HepG2 (cell line): ENCODE measurements around the gene GTF2H1. TPM values are rescaled to one million over a fixed set of nuclear protein-coding genes. Genes with fewer than 3 reads are reported as not detected.

Source experiments
- ELF1 ChIP-seq: sonication (generic); formaldehyde crosslinking; IDR thresholded peaks from 2 replicates; pipeline ENCODE4 v1.4.0; 2020; ENCODE audit warnings: missing genetic modification reagents
- FOXP1 ChIP-seq, 2 experiments: fragments of 450-650 bp in 1 of 2; IDR thresholded peaks; 2 replicates each; pipeline ENCODE4 v1.6.1; 2017 to 2018; ENCODE audit warnings: antibody characterized with exemption in 1 of 2
- FUBP1 ChIP-seq: sonication (generic); formaldehyde crosslinking; IDR thresholded peaks from 2 replicates; pipeline ENCODE4 v1.5.1; 2020; ENCODE audit warnings: missing genetic modification reagents, mild to moderate bottlenecking, borderline replicate concordance
- GLMP ChIP-seq: sonication (generic); formaldehyde crosslinking; IDR thresholded peaks from 2 replicates; pipeline ENCODE4 v1.9.0; 2021; ENCODE audit warnings: missing genetic modification reagents, mild to moderate bottlenecking, borderline replicate concordance
- HES4 ChIP-seq: sonication (generic); formaldehyde crosslinking; IDR thresholded peaks from 2 replicates; pipeline ENCODE4 v1.9.0; 2021; ENCODE audit warnings: mild to moderate bottlenecking, missing genetic modification reagents, borderline replicate concordance
- KLF11 ChIP-seq: IDR thresholded peaks from 2 replicates; pipeline ENCODE4 v1.6.1; 2016; ENCODE audit warnings: missing compliant biosample characterization
- PCBP1 ChIP-seq: fragments of 200-400 bp; formaldehyde crosslinking; IDR thresholded peaks from 2 replicates; pipeline ENCODE4 v1.6.1; 2017; ENCODE audit warnings: mild to moderate bottlenecking, low read depth, low read length, borderline replicate concordance
- PPARG ChIP-seq: conservative IDR thresholded peaks from 2 replicates; pipeline ENCODE4 v1.6.1; 2016; ENCODE audit warnings: missing biosample characterization, missing genetic modification reagents
- PTBP1 ChIP-seq: fragments of 200-400 bp; formaldehyde crosslinking; IDR thresholded peaks from 2 replicates; pipeline ENCODE4 v1.6.1; 2018; ENCODE audit warnings: low read length, low read depth; ENCODE audit not compliant: poor library complexity, severe bottlenecking
- SATB2 ChIP-seq: sonication (generic); formaldehyde crosslinking; IDR thresholded peaks from 2 replicates; pipeline ENCODE4 v1.5.0; 2020; ENCODE audit warnings: missing genetic modification reagents
- SCMH1 ChIP-seq: sonication (generic); formaldehyde crosslinking; IDR thresholded peaks from 2 replicates; pipeline ENCODE4 v1.9.0; 2021; ENCODE audit warnings: missing genetic modification reagents, mild to moderate bottlenecking, borderline replicate concordance
- SNRNP70 ChIP-seq: fragments of 200-400 bp; formaldehyde crosslinking; IDR thresholded peaks from 2 replicates; pipeline ENCODE4 v1.6.1; 2017; ENCODE audit warnings: mild to moderate bottlenecking, low read depth, low read length, moderate library complexity
- SPEN ChIP-seq: sonication (generic); formaldehyde crosslinking; IDR thresholded peaks from 2 replicates; pipeline ENCODE4 v1.5.1; 2020; ENCODE audit warnings: low read depth, mild to moderate bottlenecking, missing genetic modification reagents
- ZBTB10 ChIP-seq: sonication (generic); formaldehyde crosslinking; IDR thresholded peaks from 2 replicates; pipeline ENCODE4 v1.4.0; 2020; ENCODE audit warnings: missing genetic modification reagents, borderline replicate concordance
- ZBTB39 ChIP-seq: sonication (generic); formaldehyde crosslinking; IDR thresholded peaks from 2 replicates; pipeline ENCODE4 v1.5.0; 2020; ENCODE audit warnings: missing genetic modification reagents
- ZNF20 ChIP-seq: sonication (generic); formaldehyde crosslinking; IDR thresholded peaks from 2 replicates; pipeline ENCODE4 v1.4.0; 2020; ENCODE audit warnings: mild to moderate bottlenecking, moderate library complexity, missing genetic modification reagents
- ZNF317 ChIP-seq: sonication (generic); formaldehyde crosslinking; IDR thresholded peaks from 2 replicates; pipeline ENCODE4 v1.5.0; 2020; ENCODE audit warnings: mild to moderate bottlenecking, missing genetic modification reagents
- ZNF557 ChIP-seq: sonication (generic); formaldehyde crosslinking; IDR thresholded peaks from 2 replicates; pipeline ENCODE4 v1.4.0; 2020; ENCODE audit warnings: missing genetic modification reagents
- ZNF564 ChIP-seq: sonication (generic); formaldehyde crosslinking; IDR thresholded peaks from 2 replicates; pipeline ENCODE4 v1.8.1; 2023; ENCODE audit warnings: mild to moderate bottlenecking, missing genetic modification reagents
- ZNF776 ChIP-seq: sonication (generic); formaldehyde crosslinking; IDR thresholded peaks from 2 replicates; pipeline ENCODE4 v1.4.0; 2020; ENCODE audit warnings: mild to moderate bottlenecking, missing genetic modification reagents
- polyA plus RNA-seq, 8 experiments: library from polyadenylated mRNA; depleted of rRNA in 3 of 8; stranded (reverse) in 7 of 8; unstranded in 1 of 8; fragments of >200 nt; fragmentation: Illumina TruSeq in 4 of 8; extraction: Trizol in 4 of 8; gene quantifications; 2 replicates each; pipeline versions ENCODE4 v1.2.1 to v1.2.3, GENCODE V29; 2011 to 2016; ENCODE audit warnings: low read depth in 4 of 8, missing spikeins in 1 of 8, mixed read lengths in 1 of 8; ENCODE audit not compliant: insufficient read depth in 1 of 8
- total RNA-seq, 5 experiments: library from RNA; depleted of rRNA; stranded (reverse); fragments of >200 nt; fragmentation: Illumina TruSeq; extraction: Trizol; gene quantifications; 2 replicates each; pipeline ENCODE4 v1.2.3, GENCODE V29; 2016; ENCODE audit warnings: low read depth in 1 of 5

Gene GTF2H1
- total and polyA plus RNA-seq, 2 of the 13 experiments (the other 11 are each of a cell fraction or from before 2014, with no cell fraction given): 15.7 to 51.4 TPM

- TF ChIP-seq GLMP (CRISPR knock-in tag) (no peak), FUBP1 (CRISPR knock-in tag) (no peak), PCBP1 (peak; percentile 78; the same call in 1 of the 2 replicates), SATB2 (CRISPR knock-in tag) (no peak), ZNF317 (CRISPR knock-in tag) (peak; percentile 82), ZBTB10 (CRISPR knock-in tag) (no peak), ZNF20 (0 out of 2 replicates have a peak, but pooled peaks have one; percentile 36), PPARG (CRISPR knock-in tag) (peak; percentile 41; the same call in 1 of the 2 replicates), ZBTB39 (CRISPR knock-in tag) (no peak), SPEN (CRISPR knock-in tag) (peak; percentile 98), KLF11 (CRISPR knock-in tag) (peak; percentile 97), FOXP1 (IDR thresholded peaks at IDR 0.05) (no peak), FOXP1 (CRISPR knock-in tag; IDR thresholded peaks at IDR 0.05) (no peak), SNRNP70 (no peak), ZNF557 (CRISPR knock-in tag) (peak; percentile 42; the same call in 1 of the 2 replicates), PTBP1 (peak; percentile 90), SCMH1 (no peak), HES4 (peak; percentile 87), ZNF776 (peak; percentile 95), ELF1 (CRISPR knock-in tag) (peak; percentile 99), ZNF564 (CRISPR knock-in tag) (peak; percentile 65; the same call in 1 of the 2 replicates)
Measured at GRCh38 chr11:18321969-18322711, at the start of gene GTF2H1, which contains the start of gene HPS5 (continued).
